Kidney capillary endothelial cell (primary cell): ENCODE measurements around the gene PLP2.
A peak's percentile ranks its signal among the peaks of the same experiment; 100 is the strongest.

Experiments used
- DNase-seq: peaks from one replicate; pipeline ENCODE4 v3.0.0-alpha.2; 2018; ENCODE audit warnings: low spot score

The PLP2 gene

DNA sequence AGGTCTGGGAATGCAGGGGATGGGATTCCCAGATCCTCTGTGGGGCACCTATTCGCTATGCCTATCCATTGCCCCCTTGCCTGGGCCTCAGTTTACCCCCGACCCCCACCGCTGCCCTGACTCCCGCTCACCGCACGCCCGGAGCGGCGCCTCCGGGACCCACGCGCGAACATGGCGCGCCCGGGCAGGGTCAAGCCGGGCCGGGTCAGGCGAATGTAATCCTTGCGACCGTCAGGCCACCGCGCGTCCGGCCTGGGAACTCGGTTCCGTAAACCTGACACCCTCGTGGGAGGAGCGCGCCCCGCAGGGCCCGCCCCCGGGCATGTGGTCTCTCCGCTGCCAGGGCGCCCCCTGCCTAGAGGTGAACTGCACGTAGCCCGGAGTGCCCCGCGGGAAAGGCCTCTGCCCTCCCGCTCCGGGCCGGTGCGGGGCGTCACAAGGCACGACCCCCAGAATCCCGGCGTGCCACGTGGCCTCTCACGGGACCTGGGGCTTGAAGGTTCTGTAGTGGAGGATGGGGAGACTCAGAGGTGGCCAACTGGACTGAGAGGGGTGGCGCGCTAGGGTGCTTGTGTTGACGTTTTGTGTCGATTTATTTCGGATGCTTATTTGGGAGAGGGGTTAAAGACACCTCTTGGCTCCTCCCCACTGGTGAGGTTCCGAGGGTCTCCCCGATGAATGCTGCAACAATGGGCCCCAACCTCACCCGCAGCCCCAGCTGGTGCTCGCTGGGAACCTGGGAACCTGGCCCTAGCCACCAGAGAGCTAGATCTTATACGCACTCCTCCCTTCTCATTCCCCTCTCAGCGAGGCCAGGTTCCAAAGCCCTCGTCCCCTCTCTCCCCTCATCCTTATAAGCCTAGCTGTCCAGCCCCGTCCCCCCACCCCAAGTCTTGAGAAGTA, 14.7 kb downstream of the PLP2 start, which contains the start of gene PRICKLE3:
TSS of gene PRICKLE3 (minus strand) at position 249 of the 903 bp plus-strand sequence. CDS start at position 173, 76 bp downstream.
- DNase-seq, result no peak

DNA sequence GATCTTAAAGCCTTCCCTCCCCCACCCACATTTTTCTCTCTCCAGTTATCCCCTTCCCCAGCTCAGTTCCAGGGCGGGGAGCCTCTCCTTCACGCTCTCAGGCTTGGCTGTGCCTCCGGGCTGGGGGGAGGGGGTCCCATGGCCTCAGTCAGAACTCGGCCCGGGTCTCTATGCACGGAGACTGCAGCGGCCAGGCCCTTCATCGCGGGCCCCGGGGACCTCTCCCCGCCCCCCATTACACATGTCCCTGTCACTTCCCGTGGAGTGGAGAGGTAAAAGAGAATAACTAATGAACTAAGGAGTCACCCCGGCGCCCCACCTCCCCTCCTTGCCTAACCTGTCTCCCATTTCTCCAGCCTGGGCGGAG, 15.3 kb downstream of the PLP2 start:
- DNase-seq, result no peak

DNA sequence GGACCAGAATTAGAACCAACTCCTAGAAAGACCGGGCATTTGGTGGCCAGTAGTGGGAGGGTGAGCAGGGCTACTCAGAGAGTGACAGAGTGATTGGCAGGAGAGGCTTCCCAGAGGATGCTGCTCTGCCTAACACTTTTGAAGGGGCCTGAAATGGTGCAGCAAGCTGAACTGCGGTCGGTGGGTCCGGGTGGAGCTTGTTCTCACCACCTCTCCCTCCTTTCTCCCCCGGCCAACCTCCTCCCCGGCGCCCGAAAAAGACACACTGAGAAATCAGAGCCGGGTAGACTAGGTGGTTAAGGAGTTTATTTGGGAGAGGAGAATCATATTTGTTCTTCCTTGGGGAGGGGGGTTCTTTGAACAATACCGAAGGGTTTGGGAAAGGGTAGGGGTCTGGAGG, 15.8 kb downstream of the PLP2 start:
- no peak for DNase-seq

DNA sequence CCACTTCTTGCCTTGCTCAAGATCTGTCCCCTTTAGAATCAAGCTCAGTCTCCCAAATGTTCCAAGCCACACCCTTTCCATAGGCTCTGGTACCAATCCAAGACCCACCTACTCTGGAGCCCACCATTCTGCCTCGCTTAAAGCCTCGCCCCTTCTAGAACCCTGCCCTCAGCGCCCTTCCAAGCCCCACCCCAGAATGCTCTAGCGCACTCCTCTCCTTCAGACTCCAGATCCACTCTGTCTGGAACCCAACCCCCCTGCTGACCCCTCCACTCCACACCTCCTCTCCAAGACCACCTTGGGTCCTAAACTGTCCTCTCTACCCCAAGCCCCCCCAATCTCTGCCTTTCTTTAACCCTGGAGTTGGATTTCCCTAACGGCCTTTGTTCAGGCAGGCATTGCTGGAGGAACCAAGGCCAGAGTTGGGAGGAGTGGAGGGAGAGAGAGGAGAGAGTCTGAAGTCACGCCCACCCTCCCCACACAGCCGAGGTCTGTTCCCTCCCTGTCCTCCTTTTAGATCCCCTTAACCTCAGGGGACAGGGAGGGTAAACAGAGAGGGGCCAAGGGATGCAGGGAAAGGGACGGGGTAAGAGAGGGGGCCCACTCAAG, 16.9 kb downstream of the PLP2 start:
- DNase-seq, result no peak

DNA sequence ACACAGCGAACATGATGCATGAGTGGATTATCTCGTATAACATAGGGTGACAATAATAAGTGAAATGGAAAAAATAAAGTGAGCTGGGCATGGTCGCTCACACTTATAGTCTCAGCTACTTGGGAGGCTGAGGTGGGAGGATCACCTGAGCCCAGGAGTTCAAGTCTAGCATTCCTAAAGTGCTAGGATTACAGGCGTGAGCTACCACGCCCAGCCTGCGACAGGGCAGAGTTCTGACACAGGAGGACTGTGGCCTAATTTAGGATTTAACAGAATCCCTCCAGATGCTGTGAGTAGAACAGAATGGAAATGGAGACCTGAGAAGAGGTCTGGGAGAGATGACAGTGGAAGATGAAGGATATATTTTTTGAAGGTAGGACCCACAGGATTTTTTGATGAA, 17.9 kb downstream of the PLP2 start:
- DNase-seq, result no peak

DNA sequence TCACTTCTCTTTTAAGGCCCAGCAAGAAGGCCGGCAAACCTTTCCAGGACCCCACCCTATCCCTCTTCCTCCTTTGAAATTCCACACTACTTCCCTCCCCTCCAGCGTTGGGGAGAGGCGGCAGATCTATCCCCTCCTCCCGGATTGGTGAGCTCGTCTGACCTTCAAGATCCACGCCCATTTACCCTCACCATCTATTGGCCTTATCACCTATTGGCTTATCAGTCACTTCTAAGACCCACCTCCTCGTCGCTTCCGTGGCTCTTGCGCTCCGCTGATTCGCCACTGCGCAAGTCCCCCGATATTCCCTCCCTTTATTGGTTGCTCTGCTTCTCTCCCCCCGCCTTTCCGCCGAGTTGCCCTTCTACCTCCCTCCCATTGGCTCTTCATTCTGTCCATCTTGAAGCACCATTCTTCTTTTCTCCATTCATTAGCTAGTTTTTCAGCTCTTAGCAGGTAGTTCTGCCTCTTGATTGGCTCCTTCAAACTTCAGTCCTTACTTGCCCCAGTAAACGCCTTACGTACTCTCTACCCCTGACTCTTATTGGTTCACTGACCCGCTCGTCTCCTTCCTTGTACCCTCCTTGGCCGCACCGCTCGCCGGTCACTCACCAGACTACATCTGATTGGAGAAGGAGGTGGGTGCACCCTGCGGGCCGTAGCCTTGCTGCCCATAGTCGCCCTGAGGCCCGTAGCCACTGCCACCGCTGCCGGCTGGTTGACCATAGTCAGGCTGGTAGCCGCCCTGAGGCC, 19.3 kb downstream of the PLP2 start:
- peak; percentile 90 for DNase-seq

DNA sequence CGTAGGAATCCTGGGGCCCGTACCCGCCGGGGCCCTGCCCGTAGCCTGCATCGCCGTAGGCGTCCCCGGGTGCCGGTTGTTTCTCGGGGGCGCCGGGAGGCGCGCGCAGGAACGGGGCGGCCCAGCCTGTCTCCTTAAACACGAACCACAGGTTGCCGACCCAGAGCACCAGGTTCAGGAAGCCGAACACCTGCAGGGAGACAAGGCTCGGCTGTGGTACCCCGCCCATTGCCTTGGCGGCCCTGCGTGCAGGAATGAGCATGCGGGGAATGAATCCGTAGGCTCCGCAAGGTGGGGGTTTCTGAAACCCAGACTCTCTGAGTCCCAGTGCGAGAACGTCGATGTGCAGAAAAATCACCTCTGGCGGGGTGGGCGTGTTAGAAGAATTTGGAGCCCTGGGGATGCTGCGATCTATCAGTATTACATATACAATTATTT, 19.9 kb downstream of the PLP2 start:
- DNase-seq, result no peak

DNA sequence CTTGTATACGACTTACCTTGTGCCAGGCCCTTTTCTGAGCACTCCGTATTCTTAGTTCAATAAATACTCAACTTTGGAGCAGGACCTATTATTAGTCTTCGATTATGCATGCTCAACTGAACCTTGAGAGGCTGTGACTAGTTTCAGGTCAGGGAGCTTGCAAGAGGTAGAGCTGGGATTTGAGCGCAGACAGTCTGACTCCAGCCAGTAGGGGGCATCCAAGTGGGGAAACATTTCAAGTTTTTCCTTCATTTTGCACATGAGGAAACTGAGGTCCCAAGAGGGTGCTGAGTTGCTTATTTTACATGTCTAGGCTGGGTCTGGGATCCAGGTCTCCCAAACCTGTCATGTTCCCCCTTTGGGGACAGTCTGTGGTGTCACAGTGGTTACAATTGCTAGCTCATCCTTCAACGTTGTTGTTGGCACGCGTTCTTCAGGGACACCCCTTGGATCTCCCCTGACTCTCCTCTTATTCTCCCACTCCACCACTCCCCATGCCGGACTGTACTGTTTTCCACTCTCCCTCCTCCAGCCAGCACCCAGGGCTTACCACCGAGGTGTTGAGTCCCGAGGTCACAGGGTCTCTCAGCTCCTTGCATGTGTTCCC, 21.1 kb downstream of the PLP2 start:
- DNase-seq, result no peak

DNA sequence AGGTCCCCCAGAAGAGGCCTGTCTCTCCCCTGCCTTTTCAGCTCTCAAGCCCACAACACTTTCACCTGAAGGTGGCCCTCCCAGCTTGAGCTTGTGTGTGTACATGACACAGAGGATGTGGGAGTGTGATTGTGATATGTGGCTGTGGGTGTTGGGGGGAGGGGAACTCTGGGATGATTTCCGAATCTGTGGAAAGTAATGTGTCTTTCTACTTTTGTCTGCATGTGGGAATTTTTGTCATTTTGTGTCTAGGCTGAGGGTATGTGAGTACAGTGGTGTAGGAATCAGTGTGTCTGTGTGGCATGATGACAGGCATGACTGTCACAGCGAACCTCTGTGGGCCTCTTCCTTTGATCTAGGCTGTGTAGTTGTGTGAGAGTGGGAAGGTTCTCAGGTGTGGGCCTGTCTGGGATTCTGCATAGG, 21.9 kb downstream of the PLP2 start:
- DNase-seq, result no peak

DNA sequence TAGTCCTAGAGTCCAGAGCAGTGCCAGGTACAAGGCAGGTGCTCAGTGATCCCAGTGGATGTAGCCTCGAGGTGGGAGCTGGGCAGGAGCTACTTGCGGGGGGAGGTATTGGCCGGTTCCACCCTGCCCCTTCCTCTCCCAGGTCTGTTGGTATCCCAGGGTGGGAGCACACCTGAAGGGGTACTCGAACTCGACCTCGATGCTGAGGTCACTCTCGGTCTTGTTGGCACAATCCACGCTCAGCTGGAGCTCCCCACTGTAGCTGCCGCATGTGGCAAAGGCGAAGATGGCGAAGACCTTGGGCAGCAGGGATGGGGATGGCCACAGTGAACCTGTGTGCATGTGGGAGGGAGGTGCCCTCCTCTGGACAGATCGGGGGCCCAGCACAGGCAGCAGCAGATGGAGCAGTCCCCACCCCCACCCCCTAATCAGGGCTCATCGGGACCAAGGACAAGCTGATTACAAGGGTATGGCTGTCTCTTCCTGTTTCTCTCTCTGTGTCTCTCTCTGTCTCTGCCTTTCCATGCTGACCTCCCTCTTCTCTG, 25.9 kb downstream of the PLP2 start:
- DNase-seq, result no peak

DNA sequence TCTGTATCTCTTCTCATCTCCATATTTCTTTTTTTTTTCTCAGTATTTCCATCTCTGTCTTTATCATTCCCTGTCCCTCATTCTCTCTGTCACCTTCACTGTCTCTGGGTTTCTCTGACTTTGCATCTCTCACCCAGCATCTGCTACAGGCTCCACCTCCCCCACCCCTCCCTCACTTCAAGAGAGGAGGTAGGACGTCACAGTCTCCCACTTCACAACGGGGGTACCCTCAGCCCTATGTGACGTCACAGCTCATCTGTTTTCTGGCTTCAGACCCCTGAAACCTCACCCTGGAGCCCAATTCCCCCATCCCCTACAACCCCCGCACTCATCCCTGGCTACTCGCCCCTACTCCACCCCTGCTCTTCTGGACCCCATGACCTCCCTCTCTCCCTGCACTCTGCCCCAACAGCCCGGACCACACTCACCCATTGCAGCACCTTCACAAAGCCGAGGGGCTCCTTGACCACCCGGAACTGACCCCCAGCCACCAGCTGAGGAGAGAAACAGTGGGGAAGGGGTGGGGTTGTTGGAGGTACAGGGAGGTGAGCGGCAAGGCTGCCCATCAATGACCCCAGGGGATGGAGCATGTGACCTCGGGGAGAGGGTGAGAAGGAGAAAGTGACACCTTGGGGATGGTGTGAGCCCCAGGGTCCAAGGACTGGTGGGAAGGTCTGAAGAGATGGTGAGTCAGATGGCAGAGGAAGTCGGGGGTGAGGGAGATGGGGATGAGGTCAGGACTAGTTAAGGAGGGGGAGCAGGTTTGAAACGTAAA, 27.0 kb downstream of the PLP2 start:
- DNase-seq, result no peak

DNA sequence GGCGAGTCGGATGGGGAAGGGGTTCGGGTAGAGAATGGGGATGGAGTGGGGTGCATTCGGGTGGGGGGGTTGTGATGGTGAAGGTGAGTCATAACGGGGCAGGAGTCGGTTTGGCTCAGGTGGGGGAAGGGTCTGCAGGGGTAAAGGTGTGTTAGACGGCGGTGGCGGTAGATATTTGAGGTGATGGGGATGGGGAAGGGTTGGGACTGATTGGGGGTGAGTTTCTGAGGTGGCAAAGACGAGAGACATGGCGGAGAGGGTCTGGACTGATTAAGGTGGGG, 27.6 kb downstream of the PLP2 start:
- no peak for DNase-seq

DNA sequence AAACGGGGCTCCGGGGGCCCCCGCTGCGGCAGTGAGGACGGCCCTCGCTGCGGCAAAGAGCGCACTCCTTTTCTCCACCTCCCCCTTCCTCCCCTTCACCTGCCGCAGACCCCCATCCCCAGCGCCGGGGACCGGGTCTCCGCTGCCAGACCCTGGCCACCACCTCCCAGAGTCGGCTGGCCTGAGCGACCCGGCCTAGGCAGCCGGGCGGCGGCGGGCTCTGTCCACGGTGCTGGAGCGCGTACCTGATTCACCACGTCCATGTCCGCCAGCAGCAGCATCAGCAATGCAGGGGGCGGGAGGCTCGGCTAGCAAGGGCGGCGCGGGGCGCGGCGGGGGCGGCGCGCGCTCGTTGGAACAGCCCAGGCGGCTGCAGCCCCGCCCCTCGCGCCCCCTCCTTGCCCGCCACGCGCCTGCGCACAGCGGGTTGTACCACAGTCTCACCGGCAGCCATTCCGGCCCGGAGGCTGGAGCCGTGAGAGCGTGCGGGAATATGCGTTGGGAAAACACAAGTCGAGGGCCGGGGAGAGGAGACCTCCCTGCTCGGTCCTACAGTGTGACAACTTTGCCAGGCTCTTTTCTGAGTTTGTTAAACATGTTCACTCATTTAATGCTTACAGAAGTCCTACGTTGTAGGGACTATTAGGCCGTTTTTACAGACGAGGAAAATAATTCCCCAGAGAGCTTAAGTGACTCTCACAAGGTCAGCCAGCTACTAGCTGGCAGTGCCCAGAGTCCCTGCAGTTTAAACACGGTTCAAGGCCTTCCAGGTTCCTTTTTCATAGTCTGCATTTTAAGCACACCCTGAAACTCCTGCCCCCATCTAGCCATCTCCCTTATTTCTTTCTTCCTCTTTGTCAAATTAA, 28.4 kb downstream of the PLP2 start, which contains the start of gene SYP:
TSS of gene SYP (minus strand) at position 288 of the 866 bp plus-strand sequence. CDS start at position 281, 7 bp downstream.
- peak; percentile 65 for DNase-seq

DNA sequence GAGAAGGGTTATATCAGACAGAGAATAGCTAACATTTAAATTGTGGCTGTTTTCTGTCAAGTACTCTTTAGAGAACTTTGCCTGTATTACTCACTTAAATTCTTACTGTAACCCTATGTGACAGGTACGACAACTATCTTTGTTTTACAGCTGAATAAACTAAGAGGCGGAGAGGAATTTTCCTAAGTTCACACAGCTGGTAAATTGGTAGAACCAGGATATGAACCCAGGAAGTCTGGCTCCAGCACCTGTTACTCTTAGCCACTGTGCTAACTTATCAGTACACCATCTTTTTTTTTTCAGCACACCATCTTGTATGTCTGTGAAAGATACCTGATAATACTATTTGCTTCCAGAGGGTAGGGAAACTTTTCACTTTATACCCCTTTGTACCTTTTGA, 30.3 kb downstream of the PLP2 start:
- no peak for DNase-seq

DNA sequence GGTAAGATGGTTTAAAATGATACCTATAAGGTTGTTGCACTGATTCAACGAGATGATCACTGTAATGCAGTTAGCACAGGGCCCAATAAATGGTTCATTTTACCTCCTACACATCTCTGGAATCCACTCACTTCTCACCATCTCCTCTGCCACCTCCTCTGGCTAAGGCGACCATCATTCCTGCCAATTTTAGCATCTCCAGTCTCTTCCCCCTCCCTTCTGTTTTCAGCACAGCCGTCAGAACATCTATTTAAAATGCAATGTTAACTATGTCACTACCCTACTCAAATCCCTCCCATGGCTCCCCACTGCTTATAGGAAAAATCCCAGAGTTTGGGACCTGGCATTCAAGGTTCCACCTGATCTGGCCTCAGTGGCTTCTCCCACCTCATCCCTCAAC, 31.8 kb downstream of the PLP2 start:
- no peak for DNase-seq

DNA sequence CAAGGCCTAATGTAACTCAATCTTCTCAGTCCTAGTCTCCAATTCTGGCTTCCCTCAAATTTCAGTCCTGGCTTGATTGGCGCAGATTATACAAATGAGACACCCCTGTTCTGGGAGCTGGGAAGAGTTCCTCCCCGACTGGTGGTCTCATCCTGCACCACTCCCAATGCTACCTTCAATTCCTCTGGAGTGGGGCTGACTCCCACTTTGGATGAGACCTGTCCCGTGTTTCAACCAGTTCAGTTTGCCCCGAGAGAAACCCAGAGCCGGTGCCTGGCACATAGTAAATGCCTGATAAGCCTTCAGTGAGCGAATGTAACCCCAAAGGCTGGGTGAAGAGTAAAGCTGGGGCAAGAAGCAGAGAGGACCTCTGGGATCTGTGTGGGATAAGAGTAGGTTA, 32.3 kb downstream of the PLP2 start:
- DNase-seq, result no peak

DNA sequence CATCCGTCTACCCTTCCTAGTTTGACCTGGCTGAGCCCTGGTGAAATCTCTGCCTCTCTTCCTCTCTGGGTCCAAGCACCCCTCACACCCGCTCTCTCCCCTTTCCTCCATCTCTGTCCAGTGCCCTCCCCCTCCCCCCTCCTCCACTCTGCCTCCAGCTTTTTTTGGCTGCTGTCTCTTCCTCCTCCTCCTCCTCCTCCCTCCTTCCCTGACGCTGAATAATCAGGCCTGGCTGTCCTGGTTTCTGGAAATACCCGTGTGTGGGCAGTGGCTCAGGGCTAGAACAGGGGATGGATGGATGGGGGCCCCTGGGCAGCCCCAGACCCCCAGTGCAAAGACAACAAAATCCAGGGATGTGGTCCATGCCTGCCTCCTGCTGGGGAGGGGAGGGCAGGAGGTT, 33.0 kb downstream of the PLP2 start:
- DNase-seq, result no peak

DNA sequence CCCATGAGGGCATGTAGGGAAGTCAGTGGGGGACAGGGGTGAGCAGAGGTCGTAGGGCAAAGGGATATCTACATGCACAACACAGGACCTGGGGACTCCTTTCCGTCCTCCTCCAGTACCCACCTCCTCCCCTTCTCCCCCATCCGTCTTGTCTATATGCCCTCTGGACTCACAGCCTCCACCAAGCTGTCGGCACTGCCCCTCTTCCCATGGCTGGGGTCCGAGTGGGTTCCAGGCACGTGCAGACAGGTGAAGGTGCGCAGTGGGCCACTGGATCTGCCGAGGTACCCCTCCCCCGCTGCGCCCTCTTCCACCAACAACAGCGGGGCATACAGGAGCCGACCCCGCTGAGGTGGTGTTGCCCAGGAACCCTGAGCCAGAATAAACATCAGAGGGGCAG, 33.7 kb downstream of the PLP2 start:
- no peak for DNase-seq

DNA sequence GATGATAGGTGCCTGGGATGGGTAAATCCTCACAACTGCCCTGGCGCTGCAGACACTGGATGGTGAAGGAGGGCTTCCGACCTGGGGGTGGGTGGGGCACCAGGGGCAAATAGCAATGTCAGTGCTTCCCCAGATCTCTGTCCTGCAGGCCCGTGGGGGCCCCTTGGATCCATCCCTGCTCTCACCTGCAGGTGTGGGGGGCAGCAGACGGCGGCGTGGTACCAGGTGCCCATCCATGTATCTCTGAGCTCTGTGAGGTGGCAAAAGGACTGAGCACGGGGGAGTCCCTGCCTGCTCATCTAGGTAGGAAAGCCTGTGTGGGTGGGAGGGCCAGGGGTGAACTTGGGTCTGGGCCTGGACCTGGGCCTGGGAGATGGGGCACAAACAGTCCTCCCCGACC, 34.8 kb downstream of the PLP2 start:
- no peak for DNase-seq

DNA sequence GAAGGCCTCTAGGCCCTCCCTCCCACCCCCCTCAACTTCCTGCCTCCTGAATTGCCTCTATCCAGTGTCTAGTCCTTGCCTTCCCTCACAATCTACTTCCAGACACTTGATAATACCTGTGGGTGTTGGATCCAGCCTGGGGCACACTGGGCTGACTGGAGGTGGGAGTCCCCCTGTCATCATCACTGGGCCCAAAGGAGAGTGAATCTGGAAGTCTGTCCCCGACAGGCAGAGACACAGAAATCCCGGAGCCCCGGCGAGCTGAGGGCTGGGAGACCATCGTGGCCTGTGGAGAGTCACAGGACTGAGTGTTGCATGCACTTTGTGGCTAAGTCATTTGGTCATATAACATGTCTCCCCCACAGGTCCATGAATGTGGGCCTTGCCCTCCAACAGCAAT, 36.7 kb downstream of the PLP2 start:
- no peak for DNase-seq
